GM21528 (cell line): ENCODE measurements around the gene MPHOSPH9.

Experiments
- ATAC-seq: cut with Tn5 transposase; IDR thresholded peaks from one replicate; pipeline ENCODE4 v1.9.1; 2021; ENCODE audit warnings: mild to moderate bottlenecking, moderate library complexity; ENCODE audit not compliant: unreplicated experiment, low FRiP score

The MPHOSPH9 gene

DNA sequence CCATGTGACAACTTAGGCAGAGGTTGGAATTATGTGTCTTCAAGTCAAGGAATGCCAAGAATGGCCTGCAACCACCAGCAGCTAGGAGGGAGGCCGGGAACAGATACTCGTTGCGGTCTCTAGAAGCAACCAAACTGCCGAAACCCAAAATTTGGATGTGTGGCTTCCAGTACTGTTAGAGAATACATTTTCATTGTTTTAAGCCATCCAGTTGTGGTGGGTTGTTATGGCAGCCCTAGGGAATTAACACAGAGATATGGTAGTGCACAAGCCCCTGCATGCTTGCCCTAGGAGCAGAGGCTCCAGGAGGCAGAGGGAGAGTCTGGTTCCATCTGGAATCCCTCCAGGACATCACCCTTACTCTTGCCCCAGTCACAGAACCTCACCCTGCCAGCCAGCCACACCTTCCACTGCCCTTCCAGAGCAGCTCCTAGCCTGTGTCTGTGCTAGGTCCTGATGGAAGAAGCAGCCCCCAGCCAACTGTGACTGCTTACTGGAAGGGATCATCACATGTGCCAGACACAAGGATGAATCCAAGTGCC is 101.6 kb downstream of the MPHOSPH9 start:
- no peak for ATAC-seq

DNA sequence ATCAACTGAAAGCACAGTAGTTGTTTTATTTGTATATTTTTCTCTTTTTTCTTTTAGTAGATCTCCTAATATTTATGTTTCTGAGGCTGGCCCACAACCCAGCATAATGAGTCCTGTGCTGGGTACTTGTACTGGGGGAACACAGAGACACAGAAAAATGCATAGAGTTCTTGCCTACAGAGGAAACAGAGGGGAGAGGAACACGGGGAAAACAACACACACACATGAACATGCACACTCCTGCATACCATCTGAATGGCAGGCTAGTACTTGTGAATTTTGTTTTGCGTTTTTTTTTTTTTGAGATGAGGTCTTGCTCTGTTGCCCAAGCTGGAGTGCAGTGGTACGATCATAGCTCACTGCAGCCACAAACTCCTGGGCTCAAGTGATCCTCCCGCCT is 103.3 kb downstream of the MPHOSPH9 start:
- ATAC-seq, result no peak

GRCh38 chr12:123127182-123127495 is 105.8 kb downstream of the MPHOSPH9 start:
- no peak for ATAC-seq

- no peak for ATAC-seq
Observed at GRCh38 chr12:123126294-123127181, 106.4 kb downstream of the MPHOSPH9 start.

DNA sequence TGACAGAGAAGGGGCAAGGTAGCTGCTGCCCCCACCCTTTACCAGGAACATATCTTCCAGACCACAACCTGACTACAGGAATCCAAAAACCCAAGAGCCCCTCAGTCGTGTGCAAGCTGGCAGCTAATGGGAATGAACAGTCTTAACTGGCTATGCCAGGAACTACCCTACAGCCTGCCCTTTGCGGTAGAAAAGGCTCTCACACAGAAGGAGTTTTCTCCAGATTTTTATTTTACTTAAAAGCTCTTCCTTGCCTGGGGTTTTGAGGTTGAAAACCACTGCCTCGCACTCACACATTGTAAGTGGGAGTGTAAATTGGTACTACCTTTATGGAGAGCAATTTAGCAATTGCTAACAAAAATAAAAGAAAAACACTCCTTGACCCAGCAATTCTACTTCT is 110.3 kb downstream of the MPHOSPH9 start:
- no peak for ATAC-seq

DNA sequence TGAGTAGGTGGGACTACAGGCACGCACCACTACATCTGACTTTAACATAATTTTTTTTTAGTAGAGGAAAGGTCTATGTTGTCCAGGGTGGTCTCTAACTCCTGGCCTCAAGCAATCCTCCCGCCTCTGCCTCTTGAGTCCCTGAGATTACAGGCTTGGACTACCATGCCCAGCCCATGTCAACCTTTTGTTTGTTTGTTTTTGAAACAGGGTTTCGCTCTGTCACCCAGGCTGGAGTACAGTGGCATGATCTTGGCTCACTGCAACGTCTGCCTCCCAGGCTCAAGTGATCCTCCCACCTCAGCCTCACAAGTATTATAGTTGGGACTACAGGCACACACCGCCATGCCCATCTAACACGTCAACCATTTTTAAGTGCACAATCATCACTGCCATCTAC is 111.3 kb downstream of the MPHOSPH9 start:
- no peak for ATAC-seq

DNA sequence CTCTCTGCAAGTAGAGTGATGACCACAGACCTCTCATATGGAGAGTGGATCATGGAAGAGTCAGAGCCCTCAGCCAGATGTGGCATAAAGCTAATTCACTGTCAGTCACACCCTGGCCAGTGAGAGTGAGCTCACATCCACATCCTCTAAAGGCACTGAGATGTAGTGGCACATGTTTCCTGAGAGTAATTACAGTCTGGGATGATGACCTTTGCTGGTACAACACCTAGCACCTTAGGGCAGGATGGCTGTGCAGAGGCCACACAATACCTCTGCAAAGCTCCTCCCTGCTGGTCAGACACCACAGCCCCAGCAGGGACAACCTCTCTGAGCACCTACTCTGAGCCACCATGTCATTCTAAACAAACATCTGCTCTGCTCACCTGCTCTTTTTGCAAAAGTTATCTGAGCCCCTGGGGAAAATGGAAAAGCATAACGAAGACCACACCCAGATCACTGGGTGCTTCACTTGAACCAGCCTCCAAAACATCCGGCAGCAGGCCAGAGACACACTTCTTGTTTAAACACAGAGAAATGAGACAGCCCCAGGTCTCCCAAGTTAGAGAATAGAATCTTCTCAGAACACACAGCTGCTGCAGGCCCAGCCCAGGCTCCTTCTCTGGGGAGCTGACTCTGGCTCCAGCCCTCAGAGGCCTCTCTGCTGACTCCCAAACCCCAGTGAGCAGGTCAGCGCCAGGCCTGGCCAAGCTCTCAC is 112.3 kb downstream of the MPHOSPH9 start:
- no peak for ATAC-seq

GRCh38 chr12:123119808-123120207 is 113.1 kb downstream of the MPHOSPH9 start:
- peak; percentile 72 for ATAC-seq

GRCh38 chr12:123118497-123118896 is 114.4 kb downstream of the MPHOSPH9 start:
- no peak for ATAC-seq

GRCh38 chr12:123115409-123116121 is 117.4 kb downstream of the MPHOSPH9 start:
- ATAC-seq, result no peak

GRCh38 chr12:123114304-123115083 is 118.4 kb downstream of the MPHOSPH9 start:
- no peak for ATAC-seq

- no peak for ATAC-seq
Observed at GRCh38 chr12:123113026-123113425, 119.9 kb downstream of the MPHOSPH9 start.

DNA sequence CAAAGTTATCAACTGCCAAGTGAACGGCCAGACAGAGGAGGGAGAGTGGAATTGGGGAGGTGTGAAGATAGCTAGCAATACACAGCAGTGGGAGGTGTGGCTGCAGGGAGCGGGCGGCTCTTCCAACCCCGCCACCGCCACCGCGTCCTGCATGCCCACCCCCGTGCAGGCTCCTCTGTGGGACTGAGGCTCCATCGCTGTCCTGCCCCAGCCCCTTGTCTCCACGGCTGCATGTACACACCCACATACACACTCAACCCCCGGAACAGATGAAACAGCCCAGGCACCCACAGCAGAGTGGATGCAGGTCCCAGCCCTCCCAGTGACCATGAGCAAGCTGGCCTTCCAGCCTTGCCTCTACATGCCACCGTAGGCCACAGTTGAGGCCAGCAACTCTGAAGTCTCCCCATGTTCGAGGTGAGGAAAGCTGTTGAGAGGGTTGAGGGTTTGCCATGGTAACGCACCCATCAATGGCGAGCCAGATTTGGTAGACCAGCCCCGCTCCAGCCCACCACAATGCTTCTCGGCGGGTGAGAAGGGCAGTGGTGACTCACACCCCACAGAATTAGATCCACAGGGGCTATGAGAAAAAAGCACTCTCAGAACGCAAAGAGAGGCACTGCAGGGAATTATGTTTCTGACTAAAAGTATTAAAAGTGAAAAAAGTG is 121.3 kb downstream of the MPHOSPH9 start:
- ATAC-seq, result no peak

DNA sequence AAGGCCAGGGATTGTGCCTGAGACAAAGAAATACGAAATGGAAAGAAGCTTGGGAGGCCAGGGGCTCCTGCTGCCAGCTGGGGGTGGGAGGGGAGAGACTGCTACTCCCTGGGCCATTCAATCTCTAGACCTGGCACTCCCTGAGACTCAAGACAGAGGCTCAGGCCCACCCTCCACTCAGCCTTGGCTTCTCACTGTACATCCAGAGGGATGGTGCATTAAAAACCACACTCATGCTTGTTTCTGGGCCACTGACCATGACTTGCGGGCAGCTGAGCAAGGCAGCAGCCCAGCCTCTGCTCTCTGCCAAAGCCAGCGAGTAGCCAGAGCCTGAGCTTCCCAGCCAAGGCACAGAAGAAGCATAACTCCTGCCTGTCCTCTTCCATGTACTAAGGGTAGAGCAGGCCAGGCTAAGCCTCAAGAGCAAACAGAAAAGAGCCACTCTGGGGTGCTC is 123.6 kb downstream of the MPHOSPH9 start:
- ATAC-seq, result no peak

- ATAC-seq, result no peak
Observed at GRCh38 chr12:123108682-123109066, 124.3 kb downstream of the MPHOSPH9 start.

DNA sequence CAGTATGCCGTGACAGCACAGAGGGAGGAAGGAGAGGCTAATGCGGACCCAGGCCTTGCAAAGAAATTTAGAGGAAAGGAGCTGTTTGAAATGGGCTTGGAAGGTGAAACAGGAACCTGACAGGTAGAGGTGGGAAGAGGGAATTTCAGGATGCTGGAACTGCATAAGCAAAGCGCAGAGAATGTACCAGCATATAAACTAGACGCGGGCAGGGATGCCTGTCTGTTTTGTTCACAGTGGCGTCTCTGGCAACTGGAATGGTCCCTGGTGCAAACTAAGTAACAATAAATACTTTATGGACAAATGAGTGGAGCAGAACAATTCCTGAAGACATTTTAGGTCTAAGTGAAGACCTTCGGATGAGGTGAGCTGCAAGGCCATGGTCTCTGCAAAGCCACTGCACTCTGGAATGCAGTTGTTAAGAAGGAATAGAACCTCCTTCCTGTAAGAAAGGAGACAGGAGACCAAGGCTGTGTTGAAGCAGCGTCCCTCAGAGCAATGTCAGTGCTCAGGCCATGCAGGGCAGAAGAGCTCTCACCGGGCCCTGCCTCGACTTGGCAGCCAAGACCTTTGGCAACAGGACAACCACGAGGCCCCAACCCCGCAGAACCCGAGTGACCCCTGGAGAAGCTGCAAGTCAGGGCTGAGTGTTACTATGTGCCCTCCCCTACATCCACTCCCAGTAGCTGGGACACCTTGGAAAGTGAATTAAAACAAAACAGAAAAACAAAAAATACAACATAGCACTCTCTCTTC is 124.8 kb downstream of the MPHOSPH9 start:
- ATAC-seq, result no peak

- ATAC-seq, result no peak
Observed at GRCh38 chr12:123106640-123107359, 126.1 kb downstream of the MPHOSPH9 start.

GRCh38 chr12:123105211-123105826 is 127.6 kb downstream of the MPHOSPH9 start:
- no peak for ATAC-seq
